Aorta (tissue), 5 donors: ENCODE data around the gene NFAM1. TPM values are rescaled to one million over a fixed set of nuclear protein-coding genes. Genes with fewer than 3 reads are reported as not detected.

Source experiments
- ATAC-seq: fragments of 200-7000 bp; cut with Tn5 transposase; one replicate; pipeline ENCODE4 v1.9.1; 2022; ENCODE audit warnings: moderate library complexity; ENCODE audit not compliant: low FRiP score
- DNase-seq, 2 donors: peaks; one replicate each; pipeline ENCODE4 v3.0.0-alpha.2; 2020
- H3K27ac ChIP-seq, 2 donors: one replicate each; pipeline ENCODE4 v1.5.1; 2013; ENCODE audit warnings: low read length in 2 of 2, mild to moderate bottlenecking in 2 of 2, moderate library complexity in 2 of 2, control low read depth in 1 of 2, inconsistent platforms in 1 of 2, low read depth in 1 of 2
- H3K27me3 ChIP-seq, 2 donors: one replicate each; pipeline ENCODE4 v1.6.1; 2013; ENCODE audit warnings: control low read depth in 1 of 2, low read length in 1 of 2, mild to moderate bottlenecking in 1 of 2, moderate library complexity in 1 of 2; ENCODE audit not compliant: insufficient read depth in 2 of 2, control insufficient read depth in 1 of 2
- H3K36me3 ChIP-seq, 2 donors: one replicate each; pipeline ENCODE4 v1.6.1; 2013; ENCODE audit warnings: control low read depth in 1 of 2, low read length in 1 of 2, mild to moderate bottlenecking in 1 of 2; ENCODE audit not compliant: insufficient read depth in 2 of 2, control insufficient read depth in 1 of 2
- H3K4me1 ChIP-seq, 2 donors: one replicate each; pipeline ENCODE4 v1.6.1; 2013; ENCODE audit warnings: low read length in 2 of 2, control low read depth in 1 of 2, mild to moderate bottlenecking in 1 of 2, moderate library complexity in 1 of 2; ENCODE audit not compliant: insufficient read depth in 2 of 2, control insufficient read depth in 1 of 2
- H3K4me3 ChIP-seq, 2 donors: one replicate each; pipeline ENCODE4 v1.5.1; 2013; ENCODE audit warnings: low read length in 2 of 2, control low read depth in 1 of 2, mild to moderate bottlenecking in 1 of 2
- H3K9me3 ChIP-seq: one replicate; pipeline ENCODE4 v1.6.1; 2013; ENCODE audit warnings: mild to moderate bottlenecking, low read length; ENCODE audit not compliant: control insufficient read depth
- WGBS, 2 donors: extraction: QIAGEN DNeasy Blood & Tissue Kit; methylation state at CpG; one replicate each; pipeline ENCODE4 v1.1.7; 2013; 5-methylcytosine and 5-hydroxymethylcytosine counted together
- intact Hi-C, 2 donors: fragments of 100-400 bp; cut with DNase I; formaldehyde crosslinking; loops; one replicate each; pipeline versions ENCODE4 v1.14.2 to v1.15.0; 2022
- polyA plus RNA-seq, 2 donors: library from polyadenylated mRNA; stranded (reverse); fragments of 200-250 nt; gene quantifications; one replicate each; pipeline ENCODE4 v1.2.3, GENCODE V29; 2013
- total RNA-seq, 2 donors: library from RNA; stranded (reverse); fragmentation: NEBNext Ultra II Directional; extraction: Animal tissue kit (Norgen Biotek cat#: 25700); gene quantifications; one replicate each; pipeline ENCODE4 v1.2.1, GENCODE V29; 2021
- donor health status: healthy with polysubstance abuse.
- donor health status: Bipolar disorder and iron deficiency.
- donor health status: DM: no; HTN: no; CAD: no.
- donor health status: DM: no; HTN: no; CAD: no.
- donor health status: DM: yes; HTN: yes; CAD: no.

NFAM1 gene
- total and polyA plus RNA-seq, 4 donors, result 0.38 to 10.5 (median 3.9) TPM

DNA sequence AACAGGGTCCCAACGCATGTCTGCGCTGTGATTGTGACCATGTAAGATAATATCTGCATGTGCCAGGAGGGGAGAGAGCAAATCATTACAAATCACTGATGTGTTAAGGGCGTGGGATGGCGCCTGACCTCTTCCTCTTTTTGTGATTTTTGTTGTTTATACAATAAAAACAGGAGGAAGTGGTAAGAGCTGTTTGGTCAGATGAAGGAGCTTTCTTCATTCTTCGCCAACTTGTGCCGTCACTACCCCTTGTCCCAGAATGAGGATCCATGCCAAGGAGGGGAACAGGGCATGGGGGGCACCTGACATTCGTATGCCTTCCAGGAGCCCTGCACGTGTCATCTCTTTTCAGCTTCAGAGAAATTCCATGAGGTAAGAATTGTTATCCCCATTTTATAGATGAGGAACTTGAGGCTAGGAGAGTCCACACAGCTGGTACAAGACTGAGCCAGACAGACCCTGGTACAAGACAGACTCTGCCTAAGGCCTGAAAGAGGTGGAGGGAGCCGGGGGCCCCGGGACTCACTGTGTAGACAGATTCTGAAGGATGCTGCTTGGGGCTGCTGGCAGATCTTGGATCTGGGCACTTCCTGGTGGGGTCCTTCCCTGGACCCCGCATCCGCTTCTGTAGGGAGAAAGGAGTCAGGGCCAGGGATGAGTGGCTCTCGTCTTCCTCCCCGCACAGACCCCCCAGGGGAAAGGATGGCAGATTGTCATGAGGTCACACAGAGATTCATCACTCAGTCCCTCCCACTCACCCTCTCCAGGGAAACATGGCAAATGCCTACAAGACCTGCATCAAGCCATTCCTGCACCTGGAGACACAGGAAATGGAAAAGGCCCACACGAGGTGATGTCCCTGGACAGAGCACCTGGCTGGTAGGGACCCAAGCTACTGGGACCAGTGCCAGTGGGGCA lies 34.6 kb downstream of the NFAM1 start:
- no peak overlapping the region for H3K4me3 ChIP-seq
- H3K4me1 ChIP-seq, result no peaks in the 10 kb centered on the region
- intact Hi-C loops, result no loop called here
- DNase-seq, result peak in 1 of 2 donors; percentile 79
- no peaks in the 10 kb centered on the region for H3K27me3 ChIP-seq
- ATAC-seq, result peak; percentile 12
- no peaks in the 10 kb centered on the region for H3K9me3 ChIP-seq
- no peak overlapping the region for H3K27ac ChIP-seq
- WGBS, 2 donors, result 71 to 73% methylated on average over 15 of the region's 15 CpGs
- H3K36me3 ChIP-seq, result no peaks in the 10 kb centered on the region

DNA sequence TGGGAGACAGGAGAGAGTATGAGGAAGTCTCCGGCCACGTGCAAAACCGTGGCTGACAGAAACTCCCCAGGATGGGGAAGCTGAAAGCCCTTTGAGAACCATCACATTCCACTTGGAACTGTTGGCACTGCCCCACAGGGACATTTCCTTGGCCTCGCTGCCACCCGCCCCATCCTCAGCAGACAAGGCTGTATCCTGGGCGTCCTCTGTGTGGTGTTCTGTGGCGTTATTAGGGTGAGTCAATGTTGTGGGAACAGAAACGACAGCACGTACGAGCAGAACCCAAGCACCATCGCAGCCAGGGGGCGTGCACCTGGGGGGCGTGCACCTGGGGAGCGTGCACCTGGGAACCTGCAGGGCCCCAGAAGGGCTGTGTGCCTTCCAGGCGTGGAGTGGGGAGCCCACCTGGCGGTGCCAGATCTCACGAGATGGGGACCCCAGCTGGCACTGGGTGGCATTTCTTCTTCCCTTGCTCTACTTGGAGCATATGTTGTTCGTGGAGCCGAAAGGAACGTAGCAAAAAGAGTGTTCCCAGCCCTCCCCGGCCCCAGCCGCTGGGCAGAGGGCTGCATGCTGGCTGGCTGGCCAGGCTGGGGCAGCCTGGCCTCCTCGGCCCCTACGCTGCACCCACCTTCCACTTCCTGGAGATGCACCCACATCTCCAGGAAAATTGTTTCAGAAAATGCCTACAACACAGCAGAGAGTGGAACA lies 35.4 kb downstream of the NFAM1 start:
- no peaks in the 10 kb centered on the region for H3K4me1 ChIP-seq
- no peaks in the 10 kb centered on the region for H3K9me3 ChIP-seq
- no peaks in the 10 kb centered on the region for H3K36me3 ChIP-seq
- no peak overlapping the region for H3K27ac ChIP-seq
- WGBS, 2 donors, result 51 to 54% methylated on average over 24 of the region's 24 CpGs
- H3K4me3 ChIP-seq, result no peak overlapping the region
- DNase-seq (peak in 1 of 2 donors; percentile 82), ATAC-seq (peak; percentile 12)
- H3K27me3 ChIP-seq, result no peaks in the 10 kb centered on the region
- intact Hi-C loops, result no loop called here

GRCh38 chr22:42389143-42389542 lies 43.1 kb downstream of the NFAM1 start:
- Histone ChIP-seq H3K4me1 (no peaks in the 10 kb centered on the region), H3K4me3 (no peak overlapping the region), H3K36me3 (no peaks in the 10 kb centered on the region), H3K9me3 (no peaks in the 10 kb centered on the region), H3K27ac (no peak overlapping the region), H3K27me3 (no peaks in the 10 kb centered on the region)
- ATAC-seq (no peak), DNase-seq (no peak)
- 85 to 86% methylated on average over 7 of the region's 7 CpGs for WGBS, 2 donors
- intact Hi-C loops, result no loop called here

GRCh38 chr22:42388130-42388797 lies 43.9 kb downstream of the NFAM1 start:
- H3K27ac ChIP-seq, result no peak overlapping the region
- 82 to 83% methylated on average over 15 of the region's 15 CpGs for WGBS, 2 donors
- H3K4me1 ChIP-seq, result no peaks in the 10 kb centered on the region
- no peaks in the 10 kb centered on the region for H3K27me3 ChIP-seq
- ATAC-seq (no peak), DNase-seq (no peak)
- no peaks in the 10 kb centered on the region for H3K36me3 ChIP-seq
- intact Hi-C loops, result no loop called here
- no peak overlapping the region for H3K4me3 ChIP-seq
- H3K9me3 ChIP-seq, result no peaks in the 10 kb centered on the region

GRCh38 chr22:42387631-42388030 lies 44.6 kb downstream of the NFAM1 start:
- ATAC-seq, result no peak
- no peaks in the 10 kb centered on the region for H3K9me3 ChIP-seq
- no peaks in the 10 kb centered on the region for H3K4me1 ChIP-seq
- H3K27me3 ChIP-seq, result no peaks in the 10 kb centered on the region
- no peak overlapping the region for H3K27ac ChIP-seq
- H3K36me3 ChIP-seq, result no peaks in the 10 kb centered on the region
- 76 to 83% methylated on average over 6 of the region's 6 CpGs for WGBS, 2 donors
- intact Hi-C loops, result no loop called here
- no peak for DNase-seq
- no peak overlapping the region for H3K4me3 ChIP-seq

GRCh38 chr22:42385696-42386095 lies 46.5 kb downstream of the NFAM1 start:
- intact Hi-C loops, result no loop called here
- DNase-seq, result no peak
- H3K27me3 ChIP-seq, result no peaks in the 10 kb centered on the region
- no peaks in the 10 kb centered on the region for H3K4me1 ChIP-seq
- ATAC-seq, result no peak
- H3K9me3 ChIP-seq, result no peaks in the 10 kb centered on the region
- WGBS, 2 donors, result 45 to 50% methylated on average over 8 of the region's 8 CpGs
- H3K36me3 ChIP-seq, result no peaks in the 10 kb centered on the region
- H3K4me3 ChIP-seq, result no peak overlapping the region
- H3K27ac ChIP-seq, result no peak overlapping the region

DNA sequence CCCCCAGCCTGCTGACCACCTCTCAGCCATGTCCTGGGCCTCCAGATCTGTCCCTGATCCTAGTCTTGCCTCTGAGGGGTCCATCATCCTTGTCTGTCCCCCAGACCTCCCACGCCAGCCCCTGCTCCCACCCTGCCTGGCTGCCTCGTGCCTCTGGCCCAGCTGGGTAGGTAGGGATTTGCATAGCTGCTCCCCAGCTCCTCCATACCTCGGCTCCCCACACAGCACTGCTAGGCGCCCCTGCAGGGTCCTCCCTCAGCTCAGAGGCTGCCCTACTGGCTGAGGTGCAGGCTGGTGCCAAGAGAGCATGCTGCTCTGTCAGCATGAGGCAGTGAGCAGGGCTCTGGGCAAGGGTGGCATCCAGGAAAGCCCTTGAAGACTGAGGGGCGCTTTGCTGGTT lies 47.7 kb downstream of the NFAM1 start:
- no peak for ATAC-seq
- WGBS, 2 donors, result 89 to 95% methylated on average over 5 of the region's 5 CpGs
- H3K27ac ChIP-seq, result no peak overlapping the region
- no peaks in the 10 kb centered on the region for H3K36me3 ChIP-seq
- DNase-seq, result no peak
- no peaks in the 10 kb centered on the region for H3K4me1 ChIP-seq
- no peaks in the 10 kb centered on the region for H3K9me3 ChIP-seq
- H3K27me3 ChIP-seq, result no peaks in the 10 kb centered on the region
- intact Hi-C loops, result no loop called here
- no peak overlapping the region for H3K4me3 ChIP-seq

GRCh38 chr22:42383851-42384417 lies 48.3 kb downstream of the NFAM1 start:
- Histone ChIP-seq H3K4me1 (no peaks in the 10 kb centered on the region), H3K9me3 (no peaks in the 10 kb centered on the region), H3K27ac (no peak overlapping the region), H3K27me3 (no peaks in the 10 kb centered on the region), H3K36me3 (no peaks in the 10 kb centered on the region), H3K4me3 (no peak overlapping the region)
- intact Hi-C loops, result no loop called here
- DNase-seq, result no peak
- ATAC-seq, result no peak
- 90 to 94% methylated on average over 7 of the region's 7 CpGs for WGBS, 2 donors
